ENCODE data around the gene YIPF1.

DNA sequence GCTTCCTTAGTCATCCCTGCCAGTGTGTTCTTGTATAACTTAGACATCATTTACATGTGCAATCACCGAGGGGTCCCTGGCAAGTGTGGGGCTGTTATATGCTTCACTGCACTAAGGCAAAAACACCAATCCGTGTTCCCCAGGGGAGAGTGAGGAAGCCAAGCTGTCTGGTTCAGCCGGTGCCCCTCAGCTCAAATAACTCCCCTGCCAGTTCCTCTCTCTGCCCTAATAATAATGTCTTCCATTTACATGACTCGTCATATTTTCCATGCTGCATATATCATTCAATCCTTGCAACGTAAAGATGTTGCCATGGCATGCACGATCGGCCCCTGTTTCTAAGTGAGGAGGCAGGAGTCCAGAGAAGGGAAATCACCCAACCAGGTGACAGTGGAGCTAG lies 27.1 kb downstream of the YIPF1 start:
- TF ChIP-seq, protein P1, sequence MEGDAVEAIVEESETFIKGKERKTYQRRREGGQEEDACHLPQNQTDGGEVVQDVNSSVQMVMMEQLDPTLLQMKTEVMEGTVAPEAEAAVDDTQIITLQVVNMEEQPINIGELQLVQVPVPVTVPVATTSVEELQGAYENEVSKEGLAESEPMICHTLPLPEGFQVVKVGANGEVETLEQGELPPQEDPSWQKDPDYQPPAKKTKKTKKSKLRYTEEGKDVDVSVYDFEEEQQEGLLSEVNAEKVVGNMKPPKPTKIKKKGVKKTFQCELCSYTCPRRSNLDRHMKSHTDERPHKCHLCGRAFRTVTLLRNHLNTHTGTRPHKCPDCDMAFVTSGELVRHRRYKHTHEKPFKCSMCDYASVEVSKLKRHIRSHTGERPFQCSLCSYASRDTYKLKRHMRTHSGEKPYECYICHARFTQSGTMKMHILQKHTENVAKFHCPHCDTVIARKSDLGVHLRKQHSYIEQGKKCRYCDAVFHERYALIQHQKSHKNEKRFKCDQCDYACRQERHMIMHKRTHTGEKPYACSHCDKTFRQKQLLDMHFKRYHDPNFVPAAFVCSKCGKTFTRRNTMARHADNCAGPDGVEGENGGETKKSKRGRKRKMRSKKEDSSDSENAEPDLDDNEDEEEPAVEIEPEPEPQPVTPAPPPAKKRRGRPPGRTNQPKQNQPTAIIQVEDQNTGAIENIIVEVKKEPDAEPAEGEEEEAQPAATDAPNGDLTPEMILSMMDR (IDR thresholded peaks at IDR 0.05): no peak
- no peak for TF ChIP-seq POLR2A (IDR thresholded peaks at IDR 0.05)
